ENCODE results near the gene SLX4IP.

DNA sequence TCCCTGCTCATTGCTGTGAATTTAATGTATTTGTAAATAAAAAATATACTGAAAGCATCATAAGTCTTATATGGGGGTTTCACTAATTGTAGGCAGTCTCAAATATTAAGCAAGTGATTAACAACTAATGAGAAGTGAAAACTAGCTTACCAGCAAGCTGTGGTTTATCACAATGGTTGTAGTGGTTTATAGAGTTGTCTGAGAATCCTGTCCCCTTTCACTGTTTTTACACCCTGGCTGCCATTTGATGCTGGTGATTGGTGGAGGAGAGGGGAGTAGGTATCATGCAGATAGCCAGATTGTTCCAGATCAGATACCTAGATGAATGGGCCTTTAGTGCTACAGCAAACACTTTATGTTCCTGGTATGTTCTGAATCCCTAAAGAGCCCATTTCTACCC, 7.1 kb upstream of the SLX4IP start:
- TF ChIP-seq ZNF777 (tag by site-specific recombination; IDR thresholded peaks at IDR 0.05; ENCODE audit: borderline replicate concordance), result no peak
- TF ChIP-seq REST (tag by site-specific recombination; IDR thresholded peaks at IDR 0.05), result no peak
- no peak for TF ChIP-seq CTCF (tag by site-specific recombination; IDR thresholded peaks at IDR 0.05)

Measured in HEK293 (cell line).